HG02571 (cell line): ENCODE results near the gene NFYC.
"Not testable (repeated sequence)": the region's sequence is repeated elsewhere in the genome, so short reads cannot be mapped to it uniquely, and the experiment has no call there.

Experiments used
- ATAC-seq: cut with Tn5 transposase; IDR thresholded peaks from one replicate; pipeline ENCODE4 v1.9.1; 2021; ENCODE audit warnings: mild to moderate bottlenecking, moderate library complexity; ENCODE audit not compliant: unreplicated experiment

The NFYC gene

DNA sequence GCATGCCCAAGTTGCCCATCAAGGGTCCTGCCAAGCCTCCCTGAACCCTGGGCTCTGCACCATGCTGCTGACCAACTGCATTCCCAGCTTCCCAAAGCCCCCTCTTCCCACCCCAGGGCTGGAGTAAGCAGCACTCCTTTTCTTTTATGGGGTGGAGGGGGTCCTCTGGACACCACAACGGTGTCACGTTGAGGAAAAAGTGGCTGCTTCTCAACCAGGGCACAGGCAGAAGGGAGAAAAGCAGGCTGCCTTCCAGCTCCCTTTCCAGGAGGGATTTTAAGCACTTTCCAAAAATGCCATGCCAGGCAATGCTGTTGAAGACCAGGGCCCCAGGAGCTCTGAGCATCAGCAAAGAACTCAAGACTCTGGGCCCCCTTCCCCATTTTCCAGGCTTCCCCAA is 26.7 kb upstream of the NFYC start:
- no peak for ATAC-seq

DNA sequence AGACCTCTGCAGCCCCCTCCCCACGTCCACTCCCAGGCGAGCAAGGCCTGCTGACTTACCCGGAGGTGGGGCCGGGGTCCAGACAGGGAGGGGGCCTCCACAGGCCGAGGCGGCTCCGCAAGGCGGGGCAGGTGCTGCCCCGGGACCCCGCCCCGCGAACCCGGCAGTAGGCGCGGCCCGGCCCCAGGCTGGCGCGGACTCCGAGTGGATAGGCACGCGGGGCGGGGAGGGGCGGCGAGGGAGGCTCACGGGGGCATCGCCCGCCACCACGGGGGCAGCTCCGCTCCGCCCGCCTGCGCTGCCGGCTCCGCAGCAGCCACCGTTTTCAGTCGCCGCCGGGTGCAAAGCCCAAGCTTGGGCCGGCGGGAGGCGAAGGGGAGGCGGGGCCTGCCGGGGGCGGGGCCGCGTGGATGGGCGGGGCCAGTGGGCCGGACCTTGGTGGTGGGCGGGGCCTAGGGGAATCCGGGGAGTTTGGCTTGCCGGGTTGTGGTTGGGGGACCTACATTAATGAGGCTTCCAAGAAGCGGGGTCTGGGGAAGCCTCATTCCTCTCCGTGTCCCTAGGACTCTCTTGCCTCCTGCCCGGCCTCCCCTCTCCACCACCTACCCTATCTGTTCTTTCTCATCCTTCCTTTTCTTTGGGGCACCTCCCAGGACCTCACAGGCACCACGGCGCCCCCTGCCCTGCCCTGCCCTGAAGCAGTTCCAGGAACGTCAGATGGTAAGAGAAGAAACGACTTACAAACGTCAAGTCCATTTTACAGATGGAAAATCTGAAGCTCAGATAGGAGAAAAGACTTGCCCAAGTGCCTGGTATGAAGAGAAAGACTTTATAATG is 26.0 kb upstream of the NFYC start, which contains the start of gene RIMS3:
Gene RIMS3, minus strand, starts transcription at position 348 of the 837 bp plus-strand sequence. CDS start 23,757 bp downstream, outside the sequence.
- peak; percentile 68 for ATAC-seq

DNA sequence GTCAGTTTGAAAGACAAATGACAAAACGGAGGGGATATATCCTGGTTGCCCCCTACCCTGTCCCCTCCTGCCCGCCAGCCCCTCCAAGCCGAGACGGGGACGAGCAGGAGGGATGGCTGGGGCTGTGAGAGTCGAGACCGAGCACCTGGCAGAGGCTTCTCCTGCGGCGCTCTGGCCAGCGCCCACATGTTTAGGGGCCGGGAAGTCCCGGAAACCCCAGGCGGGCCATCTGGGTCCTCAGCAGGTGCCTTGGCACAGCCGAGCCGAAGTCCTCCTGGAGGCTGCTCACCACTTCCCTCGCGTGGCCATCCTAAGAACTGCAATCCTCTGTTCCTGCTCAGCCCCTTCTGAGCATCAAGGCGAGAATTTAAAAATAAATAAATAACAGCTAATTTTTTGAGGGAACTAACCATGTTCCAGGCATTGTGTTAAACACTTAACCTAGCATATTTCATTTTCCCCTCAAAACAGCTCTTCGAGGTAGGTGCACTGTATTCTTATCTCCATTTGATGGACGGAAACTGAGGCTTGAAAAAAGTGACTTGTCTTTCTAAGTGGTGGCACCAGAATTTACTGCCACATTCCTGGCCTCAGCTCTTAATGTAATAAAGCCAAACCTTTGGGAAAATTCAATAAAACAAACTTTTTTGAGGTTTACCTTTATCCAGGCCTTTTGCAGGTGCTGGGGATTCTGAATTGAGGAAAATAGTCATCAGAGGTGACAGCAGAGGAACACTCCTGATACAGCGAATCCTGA is 22.6 kb upstream of the NFYC start:
- ATAC-seq = peak; percentile 64

DNA sequence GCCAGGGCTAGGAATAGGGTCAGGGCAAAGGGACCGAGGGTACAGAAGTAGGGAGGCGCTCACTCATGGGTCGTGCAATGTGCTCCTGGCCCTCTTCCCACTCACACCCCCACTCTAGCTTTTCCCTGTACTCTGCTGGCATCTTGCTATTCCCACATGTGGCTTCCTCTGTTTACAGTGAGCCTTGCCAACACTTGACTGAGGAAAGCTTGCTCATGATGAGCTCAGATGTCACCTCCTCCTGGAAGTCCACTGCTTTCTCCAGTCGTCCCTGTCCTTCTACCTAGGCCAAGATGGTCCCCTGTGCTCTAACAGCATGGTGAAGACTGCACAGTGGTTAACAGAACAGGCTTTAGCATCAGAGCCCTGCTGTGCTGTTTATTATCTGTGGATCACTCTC is 18.1 kb upstream of the NFYC start:
- ATAC-seq = no peak

DNA sequence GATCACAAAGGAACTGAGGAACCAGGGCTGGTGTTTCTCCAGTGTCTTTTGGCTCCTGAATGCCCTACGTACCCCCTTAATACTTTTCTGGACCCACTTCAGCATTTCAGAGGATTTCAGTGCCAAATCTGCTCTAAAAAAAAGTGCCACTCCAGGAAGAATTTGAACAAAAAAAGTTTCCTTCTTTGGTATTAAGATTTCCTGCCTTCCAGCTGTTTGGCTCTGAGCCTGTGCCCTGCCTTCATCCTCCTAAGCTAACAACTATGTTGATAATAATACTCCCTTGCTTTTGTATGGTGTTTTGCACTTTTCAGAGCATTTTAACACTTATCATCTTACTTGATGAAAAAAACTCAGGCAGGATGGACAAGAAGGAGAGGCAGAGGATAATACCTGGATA is 15.0 kb upstream of the NFYC start:
- ATAC-seq = no peak

DNA sequence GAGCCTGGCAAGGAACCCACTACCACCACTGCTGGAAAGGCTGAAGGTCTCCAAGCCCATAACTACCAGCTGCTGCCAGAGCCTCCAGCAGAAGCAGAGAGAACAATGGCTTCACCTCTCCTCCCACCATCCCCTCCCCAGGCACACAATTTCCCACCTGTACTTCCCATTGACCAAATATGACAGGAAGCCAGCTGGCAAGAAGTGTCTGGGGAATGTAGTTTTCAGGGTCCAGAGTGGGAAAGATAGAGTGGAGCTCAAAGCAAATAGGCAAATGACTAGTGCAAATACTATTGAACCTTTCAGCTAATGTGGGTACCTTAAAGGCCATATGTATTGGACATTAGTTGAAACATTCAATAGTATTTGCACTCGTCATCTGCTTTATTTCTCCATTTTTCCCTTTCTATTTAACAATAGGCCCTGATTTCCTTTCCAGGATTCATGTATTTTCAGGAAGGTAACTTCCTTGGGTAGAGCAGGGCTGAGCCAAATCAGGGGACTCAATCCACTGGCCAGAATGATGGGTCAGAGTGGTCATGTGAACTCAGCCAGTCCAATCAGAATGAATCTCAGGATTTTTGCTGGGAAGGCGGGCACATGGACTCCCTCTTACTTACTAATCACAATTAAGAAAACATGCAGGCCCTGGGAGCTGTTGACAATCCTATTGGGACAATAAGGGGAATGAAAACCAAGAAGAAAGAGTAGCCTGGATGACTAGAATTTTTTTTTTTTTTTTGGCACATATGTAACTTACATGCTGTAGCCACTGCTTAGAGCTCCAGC is 12.1 kb upstream of the NFYC start:
- no peak for ATAC-seq

DNA sequence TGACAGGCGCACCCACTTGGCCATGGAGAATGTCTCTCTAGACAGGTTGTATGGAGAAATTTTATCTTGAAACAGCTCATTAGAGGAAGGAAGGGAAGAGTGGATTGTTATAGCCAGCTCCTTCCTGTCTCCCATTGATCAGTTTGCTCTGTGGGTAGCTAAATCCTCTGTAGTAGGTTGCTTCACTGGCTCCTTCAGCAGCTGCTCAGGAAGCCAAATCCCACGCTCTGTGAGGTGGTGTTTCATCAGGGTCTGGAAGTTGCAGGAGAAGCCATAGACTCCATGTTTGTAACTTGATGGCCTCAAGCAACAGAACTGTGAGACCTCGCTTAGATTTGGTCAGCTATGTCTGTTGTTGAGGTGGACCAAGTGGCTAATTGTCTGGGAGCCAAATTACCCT is 6.8 kb upstream of the NFYC start:
- ATAC-seq = no peak

DNA sequence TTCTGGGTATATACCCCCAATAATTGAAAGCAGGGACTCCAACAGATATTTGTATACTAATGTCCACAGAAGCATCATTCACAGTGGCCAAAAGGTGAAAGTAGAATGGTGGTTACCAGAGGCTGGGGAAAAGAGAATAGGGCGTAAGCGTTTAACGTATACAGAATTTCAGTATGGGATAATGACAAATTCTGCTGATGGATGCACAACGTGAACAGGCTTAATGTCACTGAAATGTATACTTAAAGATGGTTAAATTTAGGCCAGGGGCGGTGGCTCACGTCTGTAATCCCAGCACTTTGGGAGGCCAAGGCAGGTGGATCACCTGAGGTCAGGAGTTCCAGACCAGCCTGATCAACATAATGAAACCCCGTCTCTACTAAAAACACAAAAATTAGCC is 4.4 kb upstream of the NFYC start:
- ATAC-seq = no peak

DNA sequence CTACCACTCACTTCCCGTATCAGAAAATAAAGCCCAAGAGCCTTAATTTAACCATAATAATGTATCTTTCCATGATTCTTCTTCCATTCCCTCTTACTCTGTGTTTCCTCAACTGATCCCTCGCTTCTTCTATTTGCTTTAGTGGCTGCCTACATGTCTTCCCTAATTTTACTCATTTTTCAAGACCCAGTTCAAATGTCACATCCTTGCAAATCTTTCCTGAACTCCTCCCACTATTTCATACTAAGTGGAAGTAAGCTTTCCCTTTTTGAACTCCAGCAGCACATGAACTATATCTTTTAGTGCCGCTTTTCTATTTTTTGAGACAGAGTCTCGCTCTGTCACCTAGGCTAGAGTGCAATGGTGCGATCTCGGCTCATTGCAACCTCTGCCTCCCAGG is 3.8 kb upstream of the NFYC start:
- ATAC-seq = no peak

DNA sequence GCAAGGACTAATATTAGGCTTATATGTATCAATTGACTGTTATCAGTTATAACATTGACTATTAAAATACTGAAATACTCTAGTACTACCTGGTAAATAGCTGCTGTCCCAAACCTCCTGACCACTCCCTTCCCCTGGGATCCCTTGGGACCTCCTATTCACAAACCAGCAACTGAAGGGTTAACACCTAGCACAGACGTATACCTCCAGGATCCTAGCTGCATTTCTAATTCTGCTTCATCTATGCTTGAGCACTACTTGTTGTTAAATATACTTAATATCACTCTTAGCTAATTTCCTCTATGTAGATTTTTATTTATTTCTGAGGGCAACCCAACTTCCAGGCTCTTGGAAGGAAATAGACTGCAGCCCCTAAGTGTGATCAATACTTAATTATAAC is 1.8 kb upstream of the NFYC start:
- no peak for ATAC-seq

DNA sequence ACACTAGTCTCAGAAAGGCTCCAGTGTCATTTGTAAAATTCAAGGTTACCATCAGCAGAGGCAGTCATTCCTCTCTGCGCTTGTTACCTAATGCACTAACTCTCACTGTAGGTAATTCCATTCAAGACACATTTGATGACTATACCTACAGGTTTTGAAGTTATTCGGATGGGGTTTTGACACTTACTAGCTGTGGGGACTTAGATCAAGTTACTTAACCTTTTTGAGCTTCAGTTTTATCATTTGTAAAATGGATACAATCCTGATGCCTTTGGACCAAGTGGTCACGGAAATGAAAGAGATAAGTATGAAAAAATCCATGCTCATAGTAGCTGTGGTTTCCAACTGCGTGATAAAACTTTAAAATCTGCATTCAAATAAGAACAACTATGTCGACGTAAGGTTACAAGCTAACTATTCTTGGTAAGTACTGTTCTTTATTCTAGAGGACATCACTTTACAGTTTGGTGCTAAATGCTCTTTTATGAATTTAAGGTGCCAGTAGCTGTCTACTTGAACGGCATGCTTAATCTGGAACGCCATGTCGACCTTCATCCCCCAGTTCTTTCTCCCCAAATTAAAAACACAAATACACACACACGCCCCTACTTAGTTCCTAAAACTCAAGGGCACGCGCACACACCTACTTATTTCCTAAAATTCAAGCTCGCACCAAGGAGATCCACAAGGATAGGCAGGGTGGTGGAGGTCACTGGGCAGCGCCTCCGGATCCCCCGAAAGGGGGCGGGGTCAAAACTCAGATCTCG is 550 bp upstream of the NFYC start:
- ATAC-seq = no peak

DNA sequence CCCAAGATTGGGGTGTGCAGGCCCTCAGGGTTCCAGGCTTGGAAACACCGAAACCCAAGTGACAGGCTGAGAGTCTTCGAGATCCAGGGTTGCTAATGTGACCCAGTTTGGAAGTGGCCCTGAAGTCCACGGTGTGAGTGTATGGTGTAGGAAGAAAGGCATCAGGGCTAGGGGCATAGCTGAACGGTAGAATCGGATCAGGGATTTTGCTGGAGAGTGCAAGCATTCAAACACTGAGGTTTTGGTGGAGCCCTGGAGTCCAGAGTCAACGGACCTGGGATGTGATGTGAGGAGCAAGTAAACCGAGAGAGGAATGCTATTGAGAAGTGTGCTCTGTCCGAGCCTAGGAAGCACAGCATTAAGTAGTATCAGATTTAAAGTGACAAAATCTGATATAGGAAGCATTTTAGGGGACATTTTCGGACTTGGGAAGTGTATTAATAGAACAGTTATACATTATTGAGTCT is 958 bp downstream of the NFYC start:
- ATAC-seq = peak; percentile 1

DNA sequence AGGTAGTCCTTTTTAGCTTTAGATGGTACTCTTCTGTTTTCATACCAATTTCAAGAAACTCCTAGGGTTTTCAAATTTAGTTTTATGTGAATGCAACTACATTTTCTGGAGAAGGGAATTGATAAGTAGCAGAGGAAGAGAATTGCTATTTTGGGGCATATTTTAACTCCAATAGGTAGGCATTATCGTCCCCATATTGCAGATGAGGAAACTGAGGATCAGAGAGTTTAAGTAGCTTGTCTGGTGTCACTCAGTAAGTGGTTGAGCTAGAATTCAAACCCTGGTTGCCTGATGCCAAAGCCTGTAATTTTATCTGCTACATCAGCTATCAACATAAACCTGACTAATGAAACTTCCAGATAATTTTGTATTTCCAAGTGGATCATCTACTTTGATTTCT is 1.9 kb downstream of the NFYC start:
- no peak for ATAC-seq

DNA sequence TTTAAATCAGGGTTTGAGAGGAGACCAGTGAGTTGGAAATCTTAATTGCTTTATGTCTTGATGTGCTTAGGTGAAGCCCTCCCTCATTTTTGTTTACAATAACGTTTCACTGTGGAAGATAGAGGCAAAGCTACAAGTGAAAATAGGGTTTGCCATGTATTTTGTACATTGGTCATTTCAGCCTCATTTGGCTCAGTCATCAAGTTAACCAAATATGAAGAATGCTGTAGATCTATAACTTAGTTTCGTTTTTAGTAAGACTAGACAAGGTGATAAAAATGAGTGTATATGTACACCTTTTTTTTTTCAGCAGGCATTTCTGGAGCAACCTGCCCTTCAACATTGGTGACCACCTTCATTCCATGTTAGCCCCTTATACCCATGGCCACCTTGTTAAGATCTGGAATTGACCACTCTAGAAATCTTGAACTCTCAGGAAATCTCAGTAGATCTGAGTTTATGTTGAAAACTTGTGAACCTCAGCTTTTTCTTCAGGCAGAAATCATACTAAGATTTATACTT is 2.9 kb downstream of the NFYC start:
- no peak for ATAC-seq

DNA sequence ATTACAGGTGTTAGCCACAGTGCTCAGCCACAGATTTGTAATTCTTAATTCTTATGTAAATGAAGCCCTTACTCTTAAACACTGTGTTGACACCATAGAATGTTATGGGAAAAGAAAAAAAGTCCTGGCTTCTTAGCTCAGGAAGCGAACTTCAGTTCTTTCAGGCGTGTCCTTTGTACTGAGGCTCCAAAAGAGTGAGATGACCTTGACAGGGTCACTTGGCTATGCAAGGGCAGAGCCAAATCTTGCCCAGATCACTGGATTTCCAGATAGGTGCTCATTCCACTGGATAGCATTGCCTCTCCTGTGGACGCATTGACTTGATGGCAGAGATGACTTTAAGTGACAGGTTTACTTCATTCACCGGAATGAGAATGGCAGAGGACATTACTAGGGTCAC is 4.8 kb downstream of the NFYC start:
- no peak for ATAC-seq

DNA sequence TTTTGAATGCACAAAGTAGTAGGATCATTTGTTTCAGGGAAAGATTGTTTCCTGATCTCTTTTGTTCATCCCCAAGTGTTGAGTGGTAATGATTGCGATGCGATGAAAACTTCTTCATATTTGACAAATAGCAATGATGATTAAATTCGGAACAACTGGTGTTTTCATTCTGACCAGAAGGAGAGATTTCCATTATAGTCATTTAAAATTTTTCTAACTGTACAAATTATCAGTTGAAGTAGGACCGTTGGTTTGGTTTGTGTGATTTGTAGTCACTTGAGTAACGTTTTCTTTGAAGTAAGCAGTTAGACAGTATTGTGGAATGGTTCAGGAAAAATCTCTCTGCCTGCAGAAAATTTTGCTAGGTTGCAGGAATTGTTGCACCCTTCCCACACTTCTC is 5.9 kb downstream of the NFYC start:
- no peak for ATAC-seq

DNA sequence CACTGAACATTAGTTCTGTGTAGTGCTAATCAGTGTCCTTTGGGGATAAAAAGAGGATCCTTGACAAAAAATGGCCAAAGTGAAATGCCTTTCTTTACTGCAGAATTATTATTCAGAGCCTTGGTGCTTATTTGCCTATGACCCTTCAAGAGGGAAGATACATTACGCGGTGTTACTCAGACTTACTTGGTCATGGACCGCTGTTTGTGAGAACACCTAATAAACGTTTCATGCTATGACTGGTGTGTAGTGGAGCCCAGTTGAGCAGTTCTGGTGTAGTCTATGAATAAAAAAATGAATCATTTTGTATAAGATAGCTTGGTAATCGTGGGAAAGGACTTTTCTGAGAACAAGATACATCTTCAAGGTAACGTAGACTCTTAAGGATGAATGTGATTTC is 8.3 kb downstream of the NFYC start:
- peak; percentile 58 for ATAC-seq

DNA sequence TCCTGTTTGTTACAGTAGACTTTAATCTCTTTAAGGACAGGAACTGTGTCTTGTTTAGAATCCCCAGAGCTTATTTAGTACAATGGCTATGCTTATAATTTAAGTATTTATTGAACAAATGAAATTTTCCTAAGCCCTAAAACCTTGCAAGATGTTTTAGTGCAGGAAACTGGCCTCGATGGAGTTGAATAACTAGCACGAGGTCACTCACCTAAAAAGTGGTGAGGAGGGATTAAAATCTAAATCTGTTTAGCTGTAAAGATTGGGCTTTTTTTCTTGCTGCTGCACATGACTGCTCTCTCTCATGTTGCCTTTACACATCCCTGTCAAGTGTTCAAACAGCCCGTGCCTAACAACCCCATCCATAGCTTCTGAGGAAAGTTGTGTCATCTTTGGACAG is 10.2 kb downstream of the NFYC start:
- ATAC-seq = no peak

DNA sequence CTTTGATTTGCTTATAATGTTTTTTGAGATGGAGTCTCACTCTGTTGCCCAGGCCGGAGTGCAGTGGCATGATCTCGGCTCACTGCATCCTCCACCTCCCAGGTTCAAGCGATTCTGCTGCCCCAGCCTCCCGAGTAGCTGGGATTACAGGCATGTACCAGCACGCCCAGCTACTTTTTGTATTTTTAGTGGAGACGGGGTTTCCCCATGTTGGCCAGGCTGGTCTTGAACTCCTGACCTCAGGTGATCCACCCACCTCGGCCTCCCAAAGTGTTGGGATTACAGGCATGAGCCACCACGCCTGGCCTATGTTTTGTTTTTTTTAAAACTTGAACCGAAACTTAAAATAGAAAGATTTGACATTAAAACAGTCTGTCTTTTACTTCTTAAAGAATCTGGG is 11.3 kb downstream of the NFYC start:
- not testable (repeated sequence) for ATAC-seq

DNA sequence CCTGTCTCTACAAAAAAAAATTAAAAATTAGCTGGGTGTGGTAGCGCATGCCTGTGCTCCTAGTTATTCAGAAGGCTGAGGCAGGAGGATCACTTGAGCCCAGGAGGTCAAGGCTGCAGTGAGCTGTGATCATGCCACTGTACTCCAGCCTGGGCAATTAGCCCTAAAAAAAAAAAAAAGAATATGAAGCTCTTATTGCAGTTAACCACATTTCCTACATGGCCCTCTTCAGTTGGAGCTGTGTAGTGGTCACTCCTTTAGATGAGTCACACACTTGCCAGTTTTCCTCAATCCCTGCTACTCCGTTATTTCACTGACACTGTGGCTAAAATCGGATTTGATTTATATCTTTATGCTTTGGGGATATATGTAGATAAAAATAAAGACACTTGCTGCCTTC is 11.8 kb downstream of the NFYC start:
- ATAC-seq = no peak
